ENCODE data around the gene FXYD2. TPM values are rescaled to one million over a fixed set of nuclear protein-coding genes. Genes with fewer than 3 reads are reported as not detected.

Gene FXYD2
- total and polyA plus RNA-seq, 2 of the 4 experiments (the other 2 are of a cell fraction), result 0.09 TPM; not detected in 1

GRCh38 chr11:117830072-117830471 lies 5.5 kb upstream of the FXYD2 start:
- H2AK9ac ChIP-seq (replicated peaks; ENCODE audit: low read depth, low read length, poor library complexity), result no peak overlapping the region
- no peak overlapping the region for H3K23ac ChIP-seq (ENCODE audit: low read depth, low read length)
- peaks cover 11% of the 10 kb centered on the region; the same call in 1 of the 2 replicates for H3K27me3 ChIP-seq (ENCODE audit: control insufficient read depth, insufficient read depth, low read length)
- no peak overlapping the region for H2BK120ac ChIP-seq (ENCODE audit: low read depth, low read length)
- H3K4ac ChIP-seq (ENCODE audit: low read depth, low read length), result no peak overlapping the region
- no peak overlapping the region for H3K14ac ChIP-seq (replicated peaks; ENCODE audit: low read depth, low read length)
- no peaks in the 10 kb centered on the region for H3K9me3 ChIP-seq (ENCODE audit: control insufficient read depth, insufficient read depth, low read length)
- no peak overlapping the region for H3K18ac ChIP-seq (ENCODE audit: low read depth, low read length)
- in situ Hi-C loops (cut with MboI; ENCODE audit: low sequenced_read_pairs), result no loop called here
- H3K4me2 ChIP-seq (ENCODE audit: low read depth, low read length), result no peak overlapping the region
- CTCF ChIA-PET, result no interaction called here
- no peak overlapping the region for H3K56ac ChIP-seq (ENCODE audit: extremely low read depth, insufficient read depth, low read length)
- no peak overlapping the region for H2AK5ac ChIP-seq (ENCODE audit: low read depth, low read length)
- no peaks in the 10 kb centered on the region for H3K9me1 ChIP-seq (ENCODE audit: insufficient read depth, low read length)
- BruUV-seq (replicated peaks), result no TSS peak
- no peak overlapping the region for H2BK5ac ChIP-seq (ENCODE audit: low read depth, low read length, poor library complexity, severe bottlenecking)
- H3K36me3 ChIP-seq (ENCODE audit: control insufficient read depth, insufficient read depth, low read length), result no peaks in the 10 kb centered on the region
- no peak overlapping the region for H3K4me3 ChIP-seq (ENCODE audit: insufficient read depth, low read depth, low read length)
- POLR2A ChIA-PET (ENCODE audit: unreplicated experiment), result no interaction called here
- H3K9ac ChIP-seq (ENCODE audit: low read depth, low read length), result no peak overlapping the region
- H3K79me1 ChIP-seq (ENCODE audit: low read depth in 1 of 2, low read length in 2 of 2), result no peaks in the 10 kb centered on the region
- ATAC-seq (ENCODE audit: low read depth), result no peak
- no peak overlapping the region for H2BK20ac ChIP-seq (ENCODE audit: low read depth, low read length)
- H4K5ac ChIP-seq (ENCODE audit: low read depth, low read length), result no peak overlapping the region
- intact Hi-C loops (cut with micrococcal nuclease), result no loop called here
- no peak overlapping the region for H4K8ac ChIP-seq (ENCODE audit: low read depth in 2 of 2, low read length in 2 of 2)
- dilution Hi-C loops (cut with HindIII; ENCODE audit: low sequenced_read_pairs, unreplicated experiment), result no loop called here
- no peak overlapping the region for H3K27ac ChIP-seq (ENCODE audit: insufficient read depth, low read length)
- 91% methylated on average over 9 of the region's 14 CpGs; no CpG with 5 or more reads in 1 of the 2 experiments for WGBS, 2 experiments (ENCODE audit: extremely low coverage in 2 of 2, insufficient read length in 1 of 2)
- H4K20me1 ChIP-seq (ENCODE audit: insufficient read depth, low read length), result no peaks in the 10 kb centered on the region
- H2BK15ac ChIP-seq (ENCODE audit: low read depth, low read length), result no peak overlapping the region
- no peak overlapping the region for H2AFZ ChIP-seq (replicated peaks; ENCODE audit: low read length, poor library complexity)
- no peak for TF ChIP-seq CHD1 (IDR thresholded peaks at IDR 0.05; ENCODE audit: low read depth, low read length)
- TF ChIP-seq MAZ (IDR thresholded peaks at IDR 0.05; ENCODE audit: borderline replicate concordance, low read depth, low read length), result no peak
- TF ChIP-seq USF2 (IDR thresholded peaks at IDR 0.05; ENCODE audit: low read depth, low read length), result no peak
- TF ChIP-seq POLR2A (IDR thresholded peaks at IDR 0.05; ENCODE audit: low read depth, low read length), result no peak
- TF ChIP-seq FOS (IDR thresholded peaks at IDR 0.05; ENCODE audit: low read depth, low read length), result no peak
- TF ChIP-seq NFE2L2 (IDR thresholded peaks at IDR 0.05; ENCODE audit: low read depth, low read length), result no peak
- no peak for TF ChIP-seq RCOR1 (IDR thresholded peaks at IDR 0.05; ENCODE audit: insufficient replicate concordance, low read length)
- no peak for TF ChIP-seq BHLHE40 (IDR thresholded peaks at IDR 0.05; ENCODE audit: low read depth, low read length)
- no peak for TF ChIP-seq RAD21 (IDR thresholded peaks at IDR 0.05; ENCODE audit: low read length)
- no peak for TF ChIP-seq ELK1 (IDR thresholded peaks at IDR 0.05; ENCODE audit: borderline replicate concordance, low read depth, low read length)
- TF ChIP-seq SMC3 (IDR thresholded peaks at IDR 0.05; ENCODE audit: low read depth, low read length), result no peak
- DNase-seq, result no peak
- H3K4me1 ChIP-seq (ENCODE audit: control insufficient read depth, insufficient read depth, low read length), result peaks cover 7% of the 10 kb centered on the region; the same call in 1 of the 2 replicates
- H4K91ac ChIP-seq (ENCODE audit: insufficient read depth, low read depth, low read length), result no peak overlapping the region

Data from IMR-90 (cell line).